ENCODE results near the gene SPACA6. TPM values are rescaled to one million over a fixed set of nuclear protein-coding genes. Genes with fewer than 3 reads are reported as not detected.

Gene SPACA6
- total RNA-seq, 1 experiment from 2014 or later: 18.9 TPM

GRCh38 chr19:51697169-51697776, 4.1 kb downstream of the SPACA6 start:
- Mint-ChIP-seq H3K27ac (no peak overlapping the region), H3K4me3 (no peak overlapping the region), H3K9me3 (peaks cover 0 to 3% of the 10 kb centered on the region in 2 experiments; a peak in 2 of 5 replicates), H3K27me3 (ENCODE audit: low read depth) (no peaks in the 10 kb centered on the region), H3K36me3 (ENCODE audit: insufficient read depth in 1 of 3, low read depth in 3 of 3) (peaks cover 9 to 78% (median 43%) of the 10 kb centered on the region in 3 experiments), H3K4me1 (peaks cover 20 to 24% of the 10 kb centered on the region in 2 experiments)
- no peak for DNase-seq
- no peak overlapping the region for H3K4ac ChIP-seq (ENCODE audit: low read depth, low read length)
- H2AK5ac ChIP-seq (ENCODE audit: insufficient read length, low read length): no peak overlapping the region
- no peak overlapping the region for H2BK12ac ChIP-seq (ENCODE audit: insufficient read length, low read depth, low read length)
- no peak overlapping the region for H3T11ph ChIP-seq (ENCODE audit: low read length)
- H3K23ac ChIP-seq (ENCODE audit: insufficient read length, low read depth, low read length): no peak overlapping the region
- no peak overlapping the region for H2BK5ac ChIP-seq (ENCODE audit: insufficient read length, low read length)
- no peak overlapping the region for H4K5ac ChIP-seq (ENCODE audit: insufficient read length, low read depth, low read length)
- peaks cover 2% of the 10 kb centered on the region; the same call in 1 of the 2 replicates for H3K4me1 ChIP-seq (ENCODE audit: insufficient read depth, low read length)
- H2AFZ ChIP-seq (ENCODE audit: low read length): no peak overlapping the region
- H4K91ac ChIP-seq (ENCODE audit: insufficient read length, low read depth, low read length): no peak overlapping the region
- H3K79me2 ChIP-seq (ENCODE audit: insufficient read depth, low read length): no peaks in the 10 kb centered on the region; the same call in 1 of the 2 replicates
- no peaks in the 10 kb centered on the region for H3K9me3 ChIP-seq (ENCODE audit: control insufficient read depth, low read depth, low read length)
- H2BK120ac ChIP-seq (ENCODE audit: low read depth, low read length, poor library complexity, severe bottlenecking): no peak overlapping the region
- H3K4me2 ChIP-seq (ENCODE audit: insufficient read depth, insufficient read length, low read length): no peak overlapping the region
- peaks cover 4% of the 10 kb centered on the region for H3K23me2 ChIP-seq (ENCODE audit: insufficient read length, low read depth, low read length, poor library complexity, severe bottlenecking)
- no peak overlapping the region for H3K27ac ChIP-seq (ENCODE audit: insufficient read length, low read depth, low read length)
- no peak overlapping the region for H4K8ac ChIP-seq (replicated peaks; ENCODE audit: insufficient read length, low read depth, low read length)
- H3K27me3 ChIP-seq (ENCODE audit: insufficient read depth, low read length): no peaks in the 10 kb centered on the region
- H3K79me1 ChIP-seq (ENCODE audit: insufficient read depth, low read depth, low read length, poor library complexity, severe bottlenecking): no peaks in the 10 kb centered on the region
- H3K18ac ChIP-seq (ENCODE audit: insufficient read length, low read depth, low read length): no peak overlapping the region
- H2BK20ac ChIP-seq (ENCODE audit: low read depth, low read length, poor library complexity, severe bottlenecking): no peak overlapping the region
- H3K9ac ChIP-seq (ENCODE audit: extremely low read depth, insufficient read length, low read length): no peak overlapping the region
- no peak overlapping the region for H3K56ac ChIP-seq (ENCODE audit: insufficient read length, low read depth, low read length)
- no peak for TF ChIP-seq CTCF (conservative IDR thresholded peaks at IDR 0.05)
- no peak overlapping the region for H2BK15ac ChIP-seq (ENCODE audit: low read depth, low read length)
- H3K14ac ChIP-seq (ENCODE audit: insufficient read depth, low read length): no peak overlapping the region
- H4K20me1 ChIP-seq (ENCODE audit: control insufficient read depth, insufficient read depth, insufficient read length): no peaks in the 10 kb centered on the region
- whole genome bisulfite sequencing (ENCODE audit: extremely low coverage, insufficient read length, low lambda C conversion rate): no CpG with 5 or more reads among the region's 9 CpGs
